Myocyte (in vitro differentiated cells): ENCODE results near the gene NFATC1. TPM values are rescaled to one million over a fixed set of nuclear protein-coding genes. Genes with fewer than 3 reads are reported as not detected.
"Not testable (repeated sequence)": the region's sequence is repeated elsewhere in the genome, so short reads cannot be mapped to it uniquely, and the experiment has no call there.

Experiments
- DNase-seq: peaks from one replicate; pipeline ENCODE4 v3.0.0-alpha.2; 2012; ENCODE audit warnings: low read depth
- total RNA-seq: library from RNA; depleted of rRNA; stranded (reverse); fragments of >200 nt; gene quantifications from 2 replicates; pipeline ENCODE4 v1.2.3, GENCODE V29; 2014

The NFATC1 gene
- total RNA-seq, 1 donor from 2014 or later = 8.7 TPM

DNA sequence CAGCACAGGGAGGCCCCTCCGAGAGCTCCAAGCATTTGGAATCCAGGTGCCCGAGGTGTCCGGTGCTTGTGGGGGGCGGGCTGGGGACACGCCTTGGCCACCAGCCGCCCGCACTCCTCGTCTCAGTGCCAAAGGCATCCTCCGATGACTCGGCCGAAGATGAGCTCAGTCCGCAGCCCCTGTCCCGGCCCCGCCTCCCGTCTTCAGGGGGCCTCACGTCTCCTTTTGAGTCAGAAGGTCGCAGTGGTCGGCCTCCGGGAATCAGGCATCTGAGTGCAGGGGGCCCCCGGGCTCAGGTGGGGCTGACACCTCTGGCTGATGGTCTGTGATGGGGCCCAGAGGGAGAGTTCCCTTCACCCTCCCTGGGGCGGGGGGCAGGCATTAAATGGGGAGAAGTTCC, 74.8 kb downstream of the NFATC1 start:
- no peak for DNase-seq

DNA sequence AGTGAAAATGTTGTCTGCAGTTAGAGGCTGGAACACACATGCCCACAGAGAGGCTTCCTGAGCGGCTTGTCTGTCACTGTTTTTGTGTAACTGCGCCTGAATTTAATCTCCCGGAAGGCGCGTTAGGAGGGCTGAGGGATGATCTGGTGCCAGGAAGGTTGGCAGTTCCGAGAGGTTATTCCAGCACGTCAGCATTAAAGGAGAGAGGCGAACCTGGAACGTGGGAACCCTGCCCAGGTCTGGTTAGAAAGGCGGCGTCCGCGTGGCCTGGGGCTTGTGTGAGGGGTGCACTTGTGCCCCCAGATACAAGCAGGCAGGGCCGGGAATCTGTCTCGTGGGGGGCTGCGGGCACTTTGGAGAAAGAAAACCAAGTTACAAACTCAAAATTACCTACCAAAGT, 75.3 kb downstream of the NFATC1 start:
- DNase-seq = no peak

DNA sequence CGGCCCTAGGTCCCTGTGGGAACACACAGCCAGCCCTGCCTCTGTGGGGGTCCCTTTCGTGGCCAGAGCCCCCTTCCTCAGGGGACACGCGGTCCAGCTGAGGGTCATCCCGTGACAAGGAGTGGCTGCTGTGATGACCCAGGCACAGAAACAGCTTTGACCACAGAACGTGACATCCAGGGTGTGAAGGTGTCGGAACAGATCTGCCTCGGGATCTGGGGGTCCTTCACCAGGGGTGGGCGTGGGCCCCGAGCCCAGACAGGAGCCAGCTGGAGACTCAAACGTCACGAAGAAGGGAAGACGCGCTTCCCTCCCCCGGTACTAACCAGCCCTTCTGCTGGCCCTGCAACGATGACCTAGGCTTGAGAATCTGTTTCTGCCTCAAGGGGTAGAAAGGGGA, 75.9 kb downstream of the NFATC1 start:
- no peak for DNase-seq

DNA sequence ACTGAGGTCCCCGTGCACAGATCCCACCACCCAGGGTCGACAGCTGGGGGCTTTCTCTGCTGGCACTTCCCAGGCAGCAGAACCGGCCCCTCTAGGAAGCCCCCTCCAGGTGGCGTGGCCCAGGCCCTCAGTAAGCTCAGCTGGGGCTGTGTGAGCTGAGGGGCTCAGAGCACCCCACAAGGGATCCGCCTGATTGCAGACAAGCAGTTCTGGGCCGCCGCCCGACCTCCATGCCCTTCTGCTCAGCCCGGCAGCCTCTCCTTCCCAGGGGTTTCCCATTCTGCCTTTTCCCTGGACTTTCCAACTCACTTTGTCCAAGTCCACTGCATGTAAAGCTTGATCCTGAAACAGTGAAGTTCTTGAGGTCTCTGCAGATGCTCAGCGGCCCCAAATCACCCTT, 76.4 kb downstream of the NFATC1 start:
- no peak for DNase-seq

- no peak for DNase-seq
Observed at GRCh38 chr18:79472946-79473345, 77.2 kb downstream of the NFATC1 start.

GRCh38 chr18:79476031-79476917, 80.5 kb downstream of the NFATC1 start:
- peak; percentile 23 for DNase-seq

DNA sequence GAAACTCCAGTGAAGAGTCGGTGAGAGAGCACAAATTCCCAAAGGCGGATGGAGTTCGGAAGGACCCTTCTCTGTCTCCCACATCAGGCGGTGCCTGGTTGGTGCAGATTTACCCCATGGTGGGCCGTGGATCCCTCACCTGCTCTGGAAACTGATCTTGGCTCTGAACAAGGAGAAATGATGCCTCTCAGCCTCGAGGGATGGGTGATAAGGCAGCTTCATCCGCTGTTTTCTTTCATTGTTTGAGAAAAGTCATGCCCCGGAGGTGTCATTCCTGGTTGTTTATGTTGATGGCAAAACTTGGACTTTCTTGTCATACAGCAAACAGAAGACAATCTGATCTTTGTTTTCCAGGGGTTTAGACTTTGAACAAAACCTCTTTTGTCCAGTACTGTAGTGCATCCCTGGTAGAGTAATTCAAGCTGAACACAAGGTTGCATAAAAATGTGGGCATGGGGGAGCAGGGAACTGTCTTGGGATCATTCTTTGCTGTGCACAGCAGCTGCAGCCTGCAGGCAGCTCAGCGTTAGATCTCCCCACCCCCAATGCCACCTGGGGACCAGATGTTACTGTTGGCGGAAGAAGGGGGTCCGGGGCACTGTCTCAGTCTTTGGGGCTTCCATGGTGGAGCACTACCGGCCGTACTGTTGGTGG, 81.3 kb downstream of the NFATC1 start:
- no peak for DNase-seq

DNA sequence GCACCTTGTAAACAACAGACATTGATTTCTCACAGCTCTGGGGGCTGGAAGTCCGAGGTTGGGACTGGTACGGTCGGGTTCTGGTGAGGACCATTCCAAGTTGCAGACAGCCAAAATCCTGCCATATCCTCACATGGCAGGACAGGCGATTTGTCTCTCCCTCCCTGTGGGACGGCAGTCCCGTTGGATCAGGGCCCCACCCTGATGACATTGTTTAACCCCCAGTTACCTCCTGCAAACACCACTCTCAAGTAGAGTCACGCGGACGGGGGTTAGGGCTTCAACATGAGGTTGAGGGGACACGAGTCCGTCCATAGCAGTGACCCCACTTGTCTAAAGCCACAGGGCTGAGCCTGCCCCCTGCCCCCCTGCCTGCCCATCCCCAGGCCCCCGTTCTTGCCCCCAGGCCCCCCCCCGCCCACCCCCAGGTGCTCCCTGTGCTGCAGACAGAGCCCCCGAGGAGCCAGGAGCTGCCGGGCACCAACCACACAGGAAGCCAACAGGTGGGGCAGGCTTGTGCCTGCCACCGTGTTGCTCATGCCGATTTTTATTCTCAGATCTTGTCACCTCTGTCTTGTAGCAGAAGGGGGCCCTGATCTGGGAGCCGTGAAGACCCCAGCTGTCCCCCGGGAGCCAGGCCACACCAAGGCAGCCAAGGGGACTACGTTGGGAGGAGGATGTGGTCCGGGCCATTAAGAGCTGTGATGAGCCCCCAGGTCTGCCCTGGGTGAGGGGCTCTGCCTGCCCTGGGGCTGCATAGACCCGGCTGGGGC, 82.2 kb downstream of the NFATC1 start:
- no peak for DNase-seq

GRCh38 chr18:79478484-79479115, 82.9 kb downstream of the NFATC1 start:
- no peak for DNase-seq

DNA sequence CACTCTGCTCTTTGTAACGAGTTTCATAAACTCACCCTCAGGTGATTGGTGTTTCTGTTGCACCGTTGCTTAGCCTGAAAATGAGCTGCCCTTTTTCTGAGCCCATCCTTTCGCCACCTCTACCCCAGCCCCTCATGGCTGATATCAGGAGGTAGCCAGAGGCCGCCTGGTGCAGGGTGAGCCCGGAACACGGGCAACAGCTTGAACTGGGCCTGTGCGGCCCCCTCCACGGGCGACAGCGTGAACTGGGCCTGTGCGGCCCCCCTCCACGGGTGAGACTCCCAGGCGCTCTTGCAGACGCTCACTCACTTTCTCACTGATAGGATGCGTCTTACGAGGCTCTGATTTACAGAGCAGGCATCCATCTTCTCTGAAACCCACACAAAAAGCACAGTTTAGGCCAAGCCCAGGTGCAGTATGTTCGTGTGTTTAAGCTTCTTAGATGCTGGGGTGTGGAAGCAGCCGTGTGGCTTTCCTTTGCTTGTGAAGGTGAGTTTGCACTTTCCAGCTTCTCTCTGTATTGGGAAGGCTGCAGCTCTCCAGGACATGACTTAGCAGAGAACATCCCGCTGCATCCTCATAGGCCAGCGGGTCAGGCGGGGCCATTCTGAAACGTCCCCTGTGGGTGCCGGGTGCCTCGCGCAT, 83.5 kb downstream of the NFATC1 start:
- DNase-seq = no peak

DNA sequence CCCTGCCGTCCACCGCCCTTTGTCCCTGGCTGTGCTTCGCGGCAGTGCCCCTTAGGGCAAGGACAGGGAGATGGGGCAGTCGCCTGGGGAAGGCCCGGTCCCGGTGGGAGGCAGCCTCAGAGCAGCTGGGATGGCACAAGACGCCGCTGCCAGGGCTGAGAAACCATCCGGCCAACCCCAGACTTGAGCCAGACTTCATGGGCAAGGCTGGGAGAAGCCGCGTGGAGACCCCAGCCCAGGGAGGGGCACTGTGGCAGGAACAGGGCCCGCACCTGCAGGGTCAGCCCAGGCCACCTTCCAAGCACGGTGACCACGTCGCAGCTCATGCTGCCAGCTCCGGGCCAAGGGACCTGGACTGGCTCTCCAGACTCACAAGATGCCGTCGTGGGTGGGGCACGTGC, 84.0 kb downstream of the NFATC1 start:
- no peak for DNase-seq

DNA sequence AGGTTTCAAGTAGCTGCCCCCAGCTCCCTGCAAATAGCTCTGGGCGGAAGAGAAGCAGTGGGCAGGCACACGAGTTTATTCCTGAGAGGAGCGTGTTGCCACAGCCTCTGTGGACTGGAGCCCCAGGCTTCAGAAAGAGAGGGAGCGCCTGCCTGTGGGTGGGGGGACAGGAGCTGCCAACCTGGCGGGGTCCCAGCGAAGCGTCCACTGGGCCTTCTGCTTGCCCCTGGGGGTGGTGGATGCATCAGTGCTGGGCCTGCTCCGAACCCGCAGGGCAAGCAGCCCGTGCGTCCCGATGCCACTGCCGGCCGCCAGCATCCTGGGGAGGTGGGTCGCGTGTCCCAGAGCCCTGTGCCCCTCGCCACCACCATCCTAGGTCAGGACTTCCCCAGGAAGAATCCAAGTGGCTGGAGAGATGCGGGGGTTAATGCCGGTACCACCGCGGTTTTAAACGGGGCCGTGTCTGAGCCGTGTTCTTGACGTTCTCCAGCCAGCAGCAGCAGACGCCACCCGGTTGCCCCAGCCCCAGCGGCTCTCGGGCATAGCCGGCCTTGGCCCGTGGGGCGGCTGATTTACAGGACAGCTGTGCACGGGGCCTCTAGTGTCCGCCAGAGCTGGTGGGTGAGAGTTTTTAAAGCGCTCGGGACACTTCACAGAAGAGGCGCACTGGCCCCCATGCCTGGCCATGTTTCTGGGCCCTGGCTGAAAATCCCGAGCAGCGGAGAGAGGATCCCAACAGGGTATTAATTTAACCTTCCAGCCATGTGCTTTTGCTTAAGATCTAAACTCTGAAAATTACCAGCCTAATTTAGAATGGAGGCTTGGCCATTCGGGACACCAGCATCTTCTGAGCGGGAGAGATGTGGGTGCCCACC, 84.7 kb downstream of the NFATC1 start:
- DNase-seq = no peak

DNA sequence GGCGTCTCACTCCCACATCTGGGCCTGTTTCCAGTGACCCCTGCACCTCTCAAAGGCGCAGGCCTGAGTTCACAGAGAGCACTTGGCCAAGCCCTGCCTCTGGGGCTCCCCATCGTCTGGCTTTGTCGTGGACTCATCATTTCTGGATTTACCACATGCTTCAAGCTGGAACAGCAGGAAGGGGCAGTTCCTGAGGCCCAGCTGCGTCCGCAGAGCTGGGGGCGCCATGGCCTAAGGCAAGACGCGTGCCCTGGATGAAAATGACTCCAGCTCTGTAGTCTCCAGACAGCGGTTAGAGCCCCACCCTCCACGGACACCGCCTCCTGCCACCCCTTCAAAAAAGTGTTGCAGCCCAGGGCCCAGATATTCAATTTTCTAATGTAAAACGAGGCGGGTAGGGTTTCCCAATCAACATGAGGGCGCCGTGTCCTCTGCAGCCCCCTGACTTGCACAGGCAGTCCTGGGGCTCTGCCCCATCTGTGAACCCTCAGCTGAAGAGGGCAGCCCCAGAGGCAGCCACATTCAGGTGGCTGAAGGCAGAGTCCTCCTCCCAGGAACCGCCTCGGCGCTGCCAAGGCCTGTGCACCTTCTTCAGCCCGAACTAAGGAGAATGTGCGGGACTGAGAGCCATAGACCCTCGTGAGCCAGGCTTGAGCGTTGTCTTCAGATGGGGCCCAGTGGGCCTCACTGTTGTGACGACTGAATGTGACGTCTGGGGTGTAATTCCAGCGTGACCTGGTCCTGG, 85.5 kb downstream of the NFATC1 start:
- DNase-seq = no peak

GRCh38 chr18:79483393-79483792, 87.7 kb downstream of the NFATC1 start:
- not testable (repeated sequence) for DNase-seq

DNA sequence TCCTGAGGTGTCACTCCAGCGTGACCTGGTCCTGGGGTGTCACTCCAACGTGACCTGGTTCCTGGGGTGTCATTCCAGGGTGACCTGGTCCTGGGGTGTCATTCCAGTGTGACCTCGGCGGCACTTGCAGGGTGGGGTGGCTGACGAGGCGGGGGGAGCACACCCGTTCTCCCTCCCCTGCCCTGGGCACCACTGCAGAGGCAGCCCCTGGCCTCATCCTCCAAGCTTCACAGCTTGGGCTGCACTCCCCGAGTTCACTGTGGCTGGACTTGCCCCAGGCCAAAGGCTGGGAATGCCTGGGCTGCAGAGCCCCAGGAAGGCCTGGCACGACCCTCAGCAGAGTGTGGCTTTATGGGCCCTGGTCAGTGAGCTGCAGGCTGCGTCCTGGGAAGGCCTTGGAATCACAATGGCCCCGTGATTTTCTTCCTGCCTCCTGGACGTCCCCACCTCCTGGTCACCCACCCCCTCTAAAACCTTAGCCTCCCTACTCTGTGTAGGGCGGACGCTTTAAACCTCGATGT, 88.3 kb downstream of the NFATC1 start:
- peak; percentile 23 for DNase-seq

- peak; percentile 97 for DNase-seq
Observed at GRCh38 chr18:79484661-79485621, 89.2 kb downstream of the NFATC1 start.

- DNase-seq = peak; percentile 98
Observed at GRCh38 chr18:79485788-79486355, 90.1 kb downstream of the NFATC1 start.
